Lower lobe of right lung (tissue), 2 donors: ENCODE data around the gene PALLD. TPM values are rescaled to one million over a fixed set of nuclear protein-coding genes. Genes with fewer than 3 reads are reported as not detected.
"Not testable (repeated sequence)": the region's sequence is repeated elsewhere in the genome, so short reads cannot be mapped to it uniquely, and the experiment has no call there.

ENCODE experiments used
- ATAC-seq, 2 donors: fragments of 200-7000 bp; cut with Tn5 transposase; one replicate each; pipeline ENCODE4 v1.9.1; 2020 to 2022; ENCODE audit warnings: mild to moderate bottlenecking in 2 of 2, moderate library complexity in 2 of 2
- DNase-seq: peaks from one replicate; pipeline ENCODE4 v3.0.0-alpha.2; 2020
- H3K27ac ChIP-seq: fragments of 200-600 bp; one replicate; pipeline ENCODE4 v1.8.0; 2022
- H3K27me3 ChIP-seq: fragments of 200-600 bp; one replicate; pipeline ENCODE4 v1.8.0; 2022; ENCODE audit warnings: low read depth
- H3K36me3 ChIP-seq: fragments of 200-600 bp; one replicate; pipeline ENCODE4 v1.8.0; 2022; ENCODE audit warnings: mild to moderate bottlenecking
- H3K4me1 ChIP-seq: fragments of 200-600 bp; one replicate; pipeline ENCODE4 v1.8.0; 2022
- H3K4me3 ChIP-seq: fragments of 200-600 bp; one replicate; pipeline ENCODE4 v1.8.0; 2022; ENCODE audit warnings: mild to moderate bottlenecking
- H3K9me3 ChIP-seq: fragments of 200-600 bp; one replicate; pipeline ENCODE4 v1.8.0; 2022
- CTCF ChIP-seq: fragments of 200-600 bp; IDR thresholded peaks from one replicate; pipeline ENCODE4 v1.8.0; 2022; ENCODE audit warnings: antibody characterized with exemption, mild to moderate bottlenecking
- intact Hi-C: fragments of 100-400 bp; cut with DNase I; formaldehyde crosslinking; loops from one replicate; pipeline ENCODE4 v1.11.0; 2022
- total RNA-seq: library from RNA; stranded (reverse); fragmentation: NEBNext Ultra II Directional; extraction: Animal tissue kit (Norgen Biotek cat#: 25700); gene quantifications from one replicate; pipeline ENCODE4 v1.2.1, GENCODE V29; 2021
- donor health status: DM: no; HTN: yes; CAD: no; lungs with severe emphysema.

Gene PALLD
- total RNA-seq, 1 donor from 2014 or later: 91.9 TPM

GRCh38 chr4:168804146-168804545 is 307.3 kb downstream of the PALLD start:
- intact Hi-C loops: no loop called here
- no peak for TF ChIP-seq CTCF
- DNase-seq (no peak), ATAC-seq (no peak)
- Histone ChIP-seq H3K9me3 (no peaks in the 10 kb centered on the region), H3K4me1 (peaks cover 4% of the 10 kb centered on the region), H3K27ac (no peak overlapping the region), H3K36me3 (no peaks in the 10 kb centered on the region), H3K4me3 (no peak overlapping the region), H3K27me3 (no peaks in the 10 kb centered on the region)

- Histone ChIP-seq H3K4me1 (peaks cover 4% of the 10 kb centered on the region), H3K36me3 (no peaks in the 10 kb centered on the region), H3K27ac (no peak overlapping the region), H3K4me3 (no peak overlapping the region), H3K9me3 (no peaks in the 10 kb centered on the region), H3K27me3 (no peaks in the 10 kb centered on the region)
- DNase-seq (no peak), ATAC-seq (no peak)
- intact Hi-C loops: no loop called here
- TF ChIP-seq CTCF: no peak
These were observed 308.5 kb downstream of the PALLD start for GRCh38 chr4:168805341-168805740.

- H3K27me3 ChIP-seq, DNase-seq, ATAC-seq, H3K27ac ChIP-seq, H3K4me3 ChIP-seq, intact Hi-C loops, H3K9me3 ChIP-seq, H3K36me3 ChIP-seq, H3K4me1 ChIP-seq: not testable (repeated sequence)
These were observed 309.4 kb downstream of the PALLD start for GRCh38 chr4:168806247-168806646.

DNA sequence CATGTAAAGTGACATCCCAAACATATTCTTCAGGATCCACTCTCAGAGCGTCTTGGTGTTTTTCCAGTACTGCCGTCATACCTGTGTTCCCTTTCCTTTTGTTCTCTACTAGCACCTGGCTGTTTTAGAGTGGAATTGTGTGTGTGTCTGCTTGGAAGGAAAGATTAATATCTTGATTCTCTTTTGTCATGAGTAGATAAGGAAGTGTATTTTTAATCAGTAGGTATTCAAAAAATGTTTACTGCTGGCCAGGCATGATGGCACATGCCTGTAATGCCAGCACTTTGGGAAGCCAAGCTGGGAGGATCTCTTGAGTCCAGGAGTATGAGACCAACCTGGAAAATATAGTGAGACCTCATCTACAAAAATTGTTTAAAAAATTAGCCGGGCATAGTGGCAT is 314.4 kb downstream of the PALLD start:
- peak; percentile 37 to 74 for ATAC-seq
- H3K36me3 ChIP-seq: no peaks in the 10 kb centered on the region

GRCh38 chr4:168811786-168812651 is 315.2 kb downstream of the PALLD start:
- ATAC-seq: no peak
- Histone ChIP-seq H3K27ac (peak overlapping the region; percentile 7), H3K36me3 (no peaks in the 10 kb centered on the region), H3K9me3 (no peaks in the 10 kb centered on the region), H3K4me3 (no peak overlapping the region), H3K4me1 (peaks cover 2% of the 10 kb centered on the region), H3K27me3 (no peaks in the 10 kb centered on the region)
- DNase-seq: no peak
- no peak for TF ChIP-seq CTCF
- intact Hi-C loops: no loop called here

More for the DNA sequence above, 314.4 kb downstream of the PALLD start:
- Histone ChIP-seq H3K4me1 (no peaks in the 10 kb centered on the region), H3K4me3 (no peak overlapping the region), H3K9me3 (no peaks in the 10 kb centered on the region), H3K27ac (no peak overlapping the region), H3K27me3 (no peaks in the 10 kb centered on the region)
- TF ChIP-seq CTCF: no peak
- intact Hi-C loops: no loop called here
- no peak for DNase-seq

DNA sequence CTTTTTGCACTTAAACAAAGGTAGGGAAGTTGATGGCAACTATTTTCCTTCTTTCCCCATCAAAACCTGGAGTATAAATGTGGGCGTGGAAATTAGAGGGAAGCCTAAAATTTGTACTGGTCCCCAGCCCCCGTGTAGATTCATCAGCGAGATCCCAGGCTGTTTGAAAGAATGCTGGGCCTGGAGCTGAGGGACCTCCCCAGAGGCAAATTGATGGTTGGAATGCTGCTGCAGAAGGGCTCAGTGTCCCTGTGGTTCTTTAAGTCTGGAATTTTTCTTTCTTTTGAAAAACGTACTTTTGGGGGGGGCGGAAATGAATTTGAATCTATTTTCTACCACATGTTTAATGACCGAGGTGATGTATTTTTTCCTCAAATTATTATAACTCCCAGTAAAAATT is 316.0 kb downstream of the PALLD start:
- ATAC-seq (no peak), DNase-seq (no peak)
- Histone ChIP-seq H3K9me3 (no peaks in the 10 kb centered on the region), H3K27ac (peak overlapping the region; percentile 7), H3K36me3 (no peaks in the 10 kb centered on the region), H3K4me3 (no peak overlapping the region), H3K27me3 (no peaks in the 10 kb centered on the region), H3K4me1 (peaks cover 10% of the 10 kb centered on the region)
- intact Hi-C loops: no loop called here
- TF ChIP-seq CTCF: no peak
